ENCODE measurements around the gene SLC24A4.

SLC24A4 gene

DNA sequence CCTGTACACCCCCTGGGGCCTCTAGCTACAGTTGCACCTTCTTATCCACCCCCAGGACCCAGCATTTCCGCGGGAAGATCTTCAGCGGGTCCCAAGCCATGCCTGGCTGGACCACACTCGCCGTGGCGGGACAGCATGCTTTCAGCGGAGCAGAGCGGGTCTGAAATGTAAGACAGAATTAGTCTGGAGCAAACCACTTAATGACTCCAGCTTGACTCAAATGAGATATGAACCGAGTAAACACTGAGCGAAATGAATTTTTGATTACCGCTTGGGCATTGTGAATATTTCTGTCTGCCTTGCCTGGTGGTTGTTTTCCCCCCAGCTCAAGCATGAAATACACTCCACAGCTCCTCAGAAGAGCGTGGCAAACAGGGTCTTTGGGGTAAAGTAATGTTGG lies 60.8 kb downstream of the SLC24A4 start:
- TF ChIP-seq, protein P1, sequence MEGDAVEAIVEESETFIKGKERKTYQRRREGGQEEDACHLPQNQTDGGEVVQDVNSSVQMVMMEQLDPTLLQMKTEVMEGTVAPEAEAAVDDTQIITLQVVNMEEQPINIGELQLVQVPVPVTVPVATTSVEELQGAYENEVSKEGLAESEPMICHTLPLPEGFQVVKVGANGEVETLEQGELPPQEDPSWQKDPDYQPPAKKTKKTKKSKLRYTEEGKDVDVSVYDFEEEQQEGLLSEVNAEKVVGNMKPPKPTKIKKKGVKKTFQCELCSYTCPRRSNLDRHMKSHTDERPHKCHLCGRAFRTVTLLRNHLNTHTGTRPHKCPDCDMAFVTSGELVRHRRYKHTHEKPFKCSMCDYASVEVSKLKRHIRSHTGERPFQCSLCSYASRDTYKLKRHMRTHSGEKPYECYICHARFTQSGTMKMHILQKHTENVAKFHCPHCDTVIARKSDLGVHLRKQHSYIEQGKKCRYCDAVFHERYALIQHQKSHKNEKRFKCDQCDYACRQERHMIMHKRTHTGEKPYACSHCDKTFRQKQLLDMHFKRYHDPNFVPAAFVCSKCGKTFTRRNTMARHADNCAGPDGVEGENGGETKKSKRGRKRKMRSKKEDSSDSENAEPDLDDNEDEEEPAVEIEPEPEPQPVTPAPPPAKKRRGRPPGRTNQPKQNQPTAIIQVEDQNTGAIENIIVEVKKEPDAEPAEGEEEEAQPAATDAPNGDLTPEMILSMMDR (IDR thresholded peaks at IDR 0.05; ENCODE audit: low read depth, low read length): no peak
- H3K4me3 ChIP-seq (ENCODE audit: low read depth, low read length): no peak overlapping the region

DNA sequence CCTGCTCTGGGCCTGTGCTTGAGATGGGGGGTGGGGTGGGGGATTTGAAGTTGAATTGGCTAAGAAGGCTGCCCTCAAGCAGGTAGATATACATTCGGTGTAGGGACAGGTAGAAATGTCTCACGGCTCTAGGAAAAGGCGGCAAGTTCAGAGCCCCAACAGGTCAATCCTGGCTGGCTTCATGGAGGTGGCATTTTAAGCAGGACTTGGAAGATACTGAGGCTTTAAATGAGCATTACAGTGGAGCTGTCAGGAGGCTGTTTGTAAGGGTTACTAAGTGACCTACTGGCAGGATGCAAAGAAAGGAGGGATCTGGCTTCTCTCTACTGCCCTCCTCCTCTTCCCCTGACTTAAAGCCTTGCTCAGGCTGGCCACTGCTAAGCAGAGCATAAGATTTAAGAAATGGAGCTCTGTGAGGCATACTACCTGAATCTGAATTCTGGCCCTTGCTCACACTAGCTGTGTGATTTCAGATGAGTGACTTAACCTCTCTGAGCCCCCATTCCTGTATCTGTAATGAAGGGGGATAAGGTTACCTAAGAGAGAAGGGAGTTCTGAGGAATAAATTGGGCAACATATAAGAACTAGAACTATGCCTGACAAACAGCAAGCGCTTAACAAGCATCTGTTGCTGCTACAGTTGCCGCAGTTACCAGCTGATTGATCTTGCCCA lies 61.6 kb downstream of the SLC24A4 start:
- TF ChIP-seq, protein P1 (IDR thresholded peaks at IDR 0.05; ENCODE audit: low read depth, low read length): no peak
- no peak overlapping the region for H3K4me3 ChIP-seq (ENCODE audit: low read depth, low read length)

DNA sequence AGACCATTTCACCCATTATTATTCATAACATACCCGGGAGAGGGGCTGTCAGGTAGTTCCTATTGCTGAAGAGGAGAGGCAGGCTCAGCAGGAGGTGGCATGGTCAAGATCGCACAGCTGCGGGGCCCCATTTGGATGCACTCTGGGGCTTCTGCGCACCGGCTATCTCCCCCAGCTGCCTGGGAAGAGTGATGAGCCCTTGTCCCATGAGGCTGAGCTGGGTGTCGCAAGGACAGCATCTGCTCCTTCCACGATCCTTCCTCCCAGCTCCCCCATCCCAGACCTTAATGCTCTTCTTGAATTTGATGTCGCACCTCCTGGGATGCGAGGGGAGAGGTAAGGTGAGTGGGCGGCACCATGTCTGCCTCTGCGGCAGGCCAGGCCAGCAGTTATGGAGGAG lies 62.6 kb downstream of the SLC24A4 start:
- no peak overlapping the region for H3K4me3 ChIP-seq (ENCODE audit: low read depth, low read length)

DNA sequence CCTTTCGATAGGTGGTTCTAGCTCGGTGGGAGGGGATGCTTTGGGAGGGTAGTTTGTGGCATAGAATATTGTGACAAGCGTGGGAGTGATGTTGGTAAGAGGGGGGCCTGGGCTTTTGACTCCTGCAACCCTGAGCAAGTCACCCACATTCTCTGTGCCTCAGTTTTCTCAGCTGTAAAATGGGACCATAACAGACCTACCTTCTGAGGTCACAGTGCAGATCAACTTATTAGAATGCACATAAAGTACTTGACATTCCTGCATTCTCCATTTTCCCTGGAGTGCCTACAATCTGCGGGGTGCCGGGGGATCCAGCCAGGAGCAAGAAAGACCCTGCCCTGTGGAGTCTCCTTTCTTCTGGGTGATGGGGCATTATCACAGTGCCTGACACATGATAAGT lies 63.2 kb downstream of the SLC24A4 start:
- no peak overlapping the region for H3K4me3 ChIP-seq (ENCODE audit: low read depth, low read length)
- TF ChIP-seq, protein P1 (IDR thresholded peaks at IDR 0.05; ENCODE audit: low read depth, low read length): no peak

More for the DNA sequence above, 62.6 kb downstream of the SLC24A4 start:
- TF ChIP-seq, protein P1 (IDR thresholded peaks at IDR 0.05; ENCODE audit: low read depth, low read length): no peak

DNA sequence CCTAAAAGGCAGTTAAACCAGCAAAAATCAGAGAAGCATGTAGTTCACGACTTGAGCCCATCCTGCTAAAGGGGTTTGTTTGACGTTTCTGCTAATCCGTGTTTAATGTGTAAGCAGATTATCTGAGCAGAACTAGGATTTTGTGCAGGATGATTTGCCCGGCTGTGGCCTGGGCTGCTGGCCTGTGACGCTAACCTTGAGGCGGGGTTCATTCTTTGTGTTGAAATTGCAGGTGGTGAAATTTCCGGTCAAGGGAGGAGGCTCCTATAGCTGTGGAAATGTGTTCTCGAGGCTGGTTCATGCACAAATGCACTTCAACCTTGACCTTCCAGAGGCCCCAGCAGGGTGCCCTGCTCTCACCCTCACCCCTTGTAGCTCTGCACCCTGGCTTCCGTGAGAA lies 63.7 kb downstream of the SLC24A4 start:
- TF ChIP-seq, protein P1 (IDR thresholded peaks at IDR 0.05; ENCODE audit: low read depth, low read length): no peak
- no peak overlapping the region for H3K4me3 ChIP-seq (ENCODE audit: low read depth, low read length)

DNA sequence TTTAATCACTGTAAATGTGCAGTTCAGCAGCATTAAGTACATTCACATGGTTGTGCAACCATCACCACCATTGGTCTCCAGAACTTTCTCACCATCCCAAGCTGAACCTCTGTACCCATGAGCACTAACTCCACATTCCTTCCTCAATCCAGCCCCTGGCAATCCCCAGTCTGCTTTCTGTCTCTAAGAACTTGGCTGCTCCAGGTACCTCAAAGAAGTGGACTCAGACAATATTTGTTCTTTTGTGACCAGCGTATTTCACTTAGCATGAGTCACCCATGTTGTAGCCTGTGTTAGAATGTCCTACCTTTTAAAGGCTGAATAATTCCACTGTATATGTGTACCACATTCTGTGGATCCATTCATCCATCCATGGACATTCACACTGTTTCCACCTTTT lies 64.6 kb downstream of the SLC24A4 start:
- TF ChIP-seq, protein P1 (IDR thresholded peaks at IDR 0.05; ENCODE audit: low read depth, low read length): no peak
- H3K4me3 ChIP-seq (ENCODE audit: low read depth, low read length): no peak overlapping the region

DNA sequence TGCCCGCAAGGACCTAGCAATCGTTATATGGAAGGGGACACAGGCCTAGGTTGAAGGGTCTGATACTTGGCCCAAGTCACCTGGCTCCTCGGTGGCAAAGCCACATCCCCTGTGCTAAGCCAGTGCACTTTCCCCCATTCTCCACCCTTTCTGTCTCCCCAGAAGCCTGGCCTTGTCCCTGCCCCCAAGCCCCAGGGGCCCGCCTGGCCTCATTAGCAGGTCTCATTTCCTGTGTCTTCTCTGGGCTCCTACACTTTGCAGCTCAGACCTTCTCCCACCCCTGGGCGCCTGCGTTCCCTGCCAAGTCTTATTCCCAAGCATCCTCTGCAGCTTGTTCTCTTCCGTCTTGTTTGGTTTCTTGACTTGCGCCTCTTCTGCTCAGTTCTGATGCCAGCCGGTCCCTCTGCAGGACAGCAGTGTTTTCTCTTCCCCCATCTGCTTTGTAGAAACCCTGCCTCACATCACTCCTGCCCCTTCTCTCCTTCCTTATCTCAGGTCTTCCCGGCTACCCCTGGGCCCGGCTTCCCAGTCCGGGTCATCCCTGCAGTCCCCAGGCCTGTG lies 66.7 kb downstream of the SLC24A4 start:
- TF ChIP-seq, protein P1 (IDR thresholded peaks at IDR 0.05; ENCODE audit: low read depth, low read length): no peak

More for the DNA sequence above, 66.7 kb downstream of the SLC24A4 start:
- H3K4me3 ChIP-seq (ENCODE audit: low read depth, low read length): no peak overlapping the region
